GM11168 (cell line): ENCODE data around the gene LY6G5C.
"Not testable (repeated sequence)": the region's sequence is repeated elsewhere in the genome, so short reads cannot be mapped to it uniquely, and the experiment has no call there.

Experiments used
- in situ Hi-C: fragments of 300-500 bp; cut with MboI; formaldehyde crosslinking; loops from one replicate; pipeline ENCODE4 v1.12.0; 2022; ENCODE audit warnings: low sequenced_read_pairs; ENCODE audit not compliant: unreplicated experiment

LY6G5C gene

GRCh38 chr6:31715022-31715958, 34.4 kb upstream of the LY6G5C start, which contains the start of gene LY6G6D:
TSS of gene LY6G6D (plus strand) at chr6:31715348. CDS start at chr6:31715356, 8 bp downstream.
- in situ Hi-C loops = no loop called here

GRCh38 chr6:31713991-31714684, 33.3 kb upstream of the LY6G5C start:
- in situ Hi-C loops = no loop called here

- in situ Hi-C loops = no loop called here
Measured at GRCh38 chr6:31713465-31713864, 32.6 kb upstream of the LY6G5C start.

GRCh38 chr6:31712296-31712695, 31.4 kb upstream of the LY6G5C start:
- in situ Hi-C loops = no loop called here

- in situ Hi-C loops = no loop called here
Measured at GRCh38 chr6:31711233-31711632, 30.4 kb upstream of the LY6G5C start.

GRCh38 chr6:31710523-31711219, 29.8 kb upstream of the LY6G5C start:
- in situ Hi-C loops = no loop called here

- in situ Hi-C loops = not testable (repeated sequence)
Measured at GRCh38 chr6:31709157-31709556, 28.3 kb upstream of the LY6G5C start.

GRCh38 chr6:31708224-31708623, 27.4 kb upstream of the LY6G5C start:
- in situ Hi-C loops = no loop called here

- in situ Hi-C loops = no loop called here
Measured at GRCh38 chr6:31707701-31708100, 26.8 kb upstream of the LY6G5C start.

GRCh38 chr6:31706599-31706998, 25.7 kb upstream of the LY6G5C start, which contains the start of gene LY6G6F:
TSS of gene LY6G6F (plus strand) at chr6:31706866. CDS start at chr6:31706907, 41 bp downstream.
- in situ Hi-C loops = no loop called here

- in situ Hi-C loops = no loop called here
Measured at GRCh38 chr6:31705931-31706330, 25.1 kb upstream of the LY6G5C start.

GRCh38 chr6:31702819-31703716, 22.2 kb upstream of the LY6G5C start, which contains the start of gene ABHD16A:
TSS of gene ABHD16A (minus strand) at chr6:31703324. CDS start at chr6:31703281, 43 bp downstream.
- in situ Hi-C loops = no loop called here

- in situ Hi-C loops = no loop called here
Measured at GRCh38 chr6:31702405-31702818, 21.5 kb upstream of the LY6G5C start.

- in situ Hi-C loops = no loop called here
Measured at GRCh38 chr6:31701666-31702404, 21.0 kb upstream of the LY6G5C start.

- in situ Hi-C loops = no loop called here
Measured at GRCh38 chr6:31700740-31701401, 20.0 kb upstream of the LY6G5C start.

- in situ Hi-C loops = no loop called here
Measured at GRCh38 chr6:31697555-31697954, 16.7 kb upstream of the LY6G5C start.

GRCh38 chr6:31693535-31693934, 12.7 kb upstream of the LY6G5C start:
- in situ Hi-C loops = no loop called here

GRCh38 chr6:31692886-31693285, 12.0 kb upstream of the LY6G5C start:
- in situ Hi-C loops = no loop called here
